OCI-LY1 (cell line): Measurements from ENCODE around the gene TYRO3.

Experiments
- CTCF ChIP-seq: fragments of 200-600 bp; sonication (generic), shearing (Covaris generic); IDR thresholded peaks from 2 replicates; pipeline ENCODE4 v1.5.1; 2017; ENCODE audit warnings: mild to moderate bottlenecking, antibody characterized with exemption, low read length, moderate library complexity, mixed read lengths
- EZH2 ChIP-seq: fragments of 200-600 bp; sonication (generic), shearing (Covaris generic); IDR thresholded peaks from 2 replicates; pipeline ENCODE4 v1.8.0; 2017; ENCODE audit warnings: borderline replicate concordance, mixed run types, mild to moderate bottlenecking, antibody characterized with exemption, low read length, moderate library complexity, mixed read lengths

DNA sequence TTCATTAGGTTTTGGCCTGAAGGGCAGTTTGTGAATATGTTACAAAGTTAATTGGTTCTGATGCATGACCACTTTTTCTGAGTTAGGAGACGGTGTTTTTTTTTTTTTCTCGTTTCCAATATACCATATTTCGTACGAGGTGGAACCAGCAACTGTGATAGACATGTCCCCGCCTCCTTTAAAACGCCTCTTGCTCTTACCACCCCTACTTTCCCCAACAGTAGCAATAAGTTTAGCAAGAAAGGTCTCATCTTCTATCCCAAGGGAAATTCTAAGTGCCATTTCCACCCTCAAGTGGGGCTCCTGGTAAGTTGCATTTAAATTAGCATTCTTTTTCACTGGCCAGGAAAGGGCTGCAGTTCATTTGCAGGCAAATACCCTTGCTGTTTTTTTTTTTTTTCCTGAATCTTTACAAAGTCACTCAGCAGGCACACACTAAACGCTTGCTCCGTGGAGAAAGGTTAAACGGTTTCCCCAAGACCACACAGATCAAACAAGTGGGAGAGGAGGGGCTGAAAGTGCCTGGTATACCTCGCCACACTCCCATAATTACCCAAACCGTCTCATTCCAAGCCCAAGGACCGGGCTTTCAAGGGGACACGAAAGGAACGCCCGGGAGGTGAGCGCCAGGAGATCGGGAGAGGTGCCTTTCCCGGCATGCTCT is 61.7 kb downstream of the TYRO3 start:
- TF ChIP-seq CTCF: no peak
- TF ChIP-seq EZH2: no peak
